C4-2B (cell line): Measurements from ENCODE around the gene TEKTIP1.

Source experiments
- ZFX ChIP-seq: fragments of 450-650 bp; IDR thresholded peaks from 2 replicates; pipeline ENCODE4 v1.6.1; 2017
- TF ChIP-seq, protein P1 (sequence below): fragments of 450-650 bp; conservative IDR thresholded peaks from 2 replicates; pipeline ENCODE4 v1.5.1; 2017; ENCODE audit warnings: mild to moderate bottlenecking

- TF ChIP-seq, protein P1, sequence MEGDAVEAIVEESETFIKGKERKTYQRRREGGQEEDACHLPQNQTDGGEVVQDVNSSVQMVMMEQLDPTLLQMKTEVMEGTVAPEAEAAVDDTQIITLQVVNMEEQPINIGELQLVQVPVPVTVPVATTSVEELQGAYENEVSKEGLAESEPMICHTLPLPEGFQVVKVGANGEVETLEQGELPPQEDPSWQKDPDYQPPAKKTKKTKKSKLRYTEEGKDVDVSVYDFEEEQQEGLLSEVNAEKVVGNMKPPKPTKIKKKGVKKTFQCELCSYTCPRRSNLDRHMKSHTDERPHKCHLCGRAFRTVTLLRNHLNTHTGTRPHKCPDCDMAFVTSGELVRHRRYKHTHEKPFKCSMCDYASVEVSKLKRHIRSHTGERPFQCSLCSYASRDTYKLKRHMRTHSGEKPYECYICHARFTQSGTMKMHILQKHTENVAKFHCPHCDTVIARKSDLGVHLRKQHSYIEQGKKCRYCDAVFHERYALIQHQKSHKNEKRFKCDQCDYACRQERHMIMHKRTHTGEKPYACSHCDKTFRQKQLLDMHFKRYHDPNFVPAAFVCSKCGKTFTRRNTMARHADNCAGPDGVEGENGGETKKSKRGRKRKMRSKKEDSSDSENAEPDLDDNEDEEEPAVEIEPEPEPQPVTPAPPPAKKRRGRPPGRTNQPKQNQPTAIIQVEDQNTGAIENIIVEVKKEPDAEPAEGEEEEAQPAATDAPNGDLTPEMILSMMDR = no peak
- TF ChIP-seq ZFX = no peak
Observed at GRCh38 chr19:3589949-3590348, 51.0 kb downstream of the TEKTIP1 start.
